Globus pallidus (tissue), 1 donor: Measurements from ENCODE around the gene VPREB3.

Experiments used
- DNase-seq: peaks from one replicate; pipeline ENCODE4 v3.0.0-alpha.2; 2015; ENCODE audit warnings: low spot score

VPREB3 gene, protein sequence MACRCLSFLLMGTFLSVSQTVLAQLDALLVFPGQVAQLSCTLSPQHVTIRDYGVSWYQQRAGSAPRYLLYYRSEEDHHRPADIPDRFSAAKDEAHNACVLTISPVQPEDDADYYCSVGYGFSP

DNA sequence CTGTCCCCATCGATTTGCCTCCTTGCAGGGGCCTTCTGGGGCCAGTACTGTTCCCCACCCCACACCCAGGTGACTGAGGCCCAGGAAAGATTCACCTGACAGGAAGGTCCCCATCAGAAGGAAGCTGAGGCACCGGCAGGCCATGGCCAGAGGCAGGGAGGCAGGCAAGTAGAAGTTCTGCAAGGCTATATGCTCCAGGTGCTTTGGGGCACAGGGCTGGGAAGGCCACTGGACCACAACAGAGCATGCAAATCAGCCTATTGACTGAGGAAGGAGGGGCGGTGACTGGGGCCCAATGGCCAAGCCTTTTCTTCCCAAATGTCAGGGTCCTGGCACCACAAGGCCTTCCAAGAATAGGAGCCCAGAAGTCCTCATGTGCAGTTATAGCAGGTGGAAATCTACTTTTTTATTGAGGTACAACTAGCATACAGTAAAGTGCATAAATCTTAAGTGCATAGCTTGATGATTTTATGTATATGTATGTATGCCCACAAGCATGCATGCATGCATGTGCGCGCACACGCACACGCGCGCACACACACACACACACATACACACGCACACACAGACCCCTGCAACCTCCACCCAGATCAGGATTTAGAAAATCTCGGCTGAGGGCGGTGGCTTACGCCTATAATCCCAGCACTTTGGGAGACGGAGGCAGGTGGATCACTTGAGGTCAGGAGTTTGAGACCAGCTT is at the start of gene VPREB3:
TSS of gene VPREB3 (minus strand) at position 206 of the 700 bp plus-strand sequence. CDS start at position 144, 62 bp downstream.
- DNase-seq, result no peak

DNA sequence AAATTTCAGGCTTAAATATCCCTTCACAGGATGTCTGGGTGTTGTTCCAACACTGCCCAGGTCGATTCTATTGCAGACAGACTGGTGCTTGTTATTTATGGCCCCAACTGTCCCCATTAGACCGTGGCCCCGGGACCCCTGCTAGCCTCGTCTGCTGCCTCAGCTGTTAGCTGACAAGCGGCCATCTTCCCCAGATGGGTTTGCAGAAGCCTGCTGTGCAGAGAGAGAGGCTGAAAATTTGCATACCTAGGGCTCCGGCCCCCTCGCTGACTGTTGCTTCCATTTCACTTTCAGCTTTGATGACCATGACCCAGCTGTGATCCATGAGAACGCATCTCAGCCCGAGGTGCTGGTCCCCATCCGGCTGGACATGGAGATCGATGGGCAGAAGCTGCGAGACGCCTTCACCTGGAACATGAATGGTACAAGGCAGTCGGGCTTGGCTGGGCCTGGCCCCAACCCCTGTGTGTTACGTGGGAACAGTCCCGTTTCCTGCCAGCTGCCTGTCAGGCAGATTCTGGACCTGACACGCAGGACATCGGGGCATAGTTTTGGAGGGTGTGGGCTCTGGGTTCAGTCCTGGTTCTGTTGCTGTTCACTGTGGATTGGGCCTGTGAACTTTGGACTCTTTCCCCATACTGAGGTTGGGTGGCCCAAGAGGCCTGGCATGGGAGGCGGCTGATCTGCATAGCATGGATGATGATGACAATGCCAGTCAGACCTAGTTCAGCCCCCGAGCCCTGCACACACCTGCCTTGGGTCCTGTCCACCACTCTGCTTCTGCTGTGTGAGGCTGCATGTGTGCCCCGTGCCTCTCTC is 49.0 kb upstream of the VPREB3 start:
- no peak for DNase-seq

DNA sequence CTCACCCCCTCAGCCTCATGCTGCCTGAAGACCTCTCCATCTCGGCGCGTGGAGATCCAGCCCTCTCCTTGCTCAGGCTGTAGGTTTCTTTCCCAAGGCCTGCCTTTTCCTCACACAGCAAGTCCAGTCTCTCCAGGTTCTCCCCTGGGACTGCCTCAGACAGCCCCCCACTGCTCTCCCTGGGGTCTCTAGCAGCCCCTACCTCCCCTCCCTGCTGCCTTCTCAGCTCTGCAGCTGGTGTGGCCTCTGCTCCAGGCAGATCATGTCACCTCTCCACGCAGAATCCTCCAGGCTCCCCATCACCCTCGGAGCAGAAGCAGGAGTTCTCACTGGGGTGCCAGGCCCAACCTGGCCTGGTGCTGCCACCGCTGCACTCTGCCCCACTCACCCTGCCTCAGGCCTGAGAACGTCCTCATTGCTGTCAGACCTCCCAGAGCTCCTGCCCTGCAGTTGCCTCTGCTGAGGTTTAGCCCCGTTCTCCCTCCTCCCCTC is 47.7 kb upstream of the VPREB3 start:
- no peak for DNase-seq

DNA sequence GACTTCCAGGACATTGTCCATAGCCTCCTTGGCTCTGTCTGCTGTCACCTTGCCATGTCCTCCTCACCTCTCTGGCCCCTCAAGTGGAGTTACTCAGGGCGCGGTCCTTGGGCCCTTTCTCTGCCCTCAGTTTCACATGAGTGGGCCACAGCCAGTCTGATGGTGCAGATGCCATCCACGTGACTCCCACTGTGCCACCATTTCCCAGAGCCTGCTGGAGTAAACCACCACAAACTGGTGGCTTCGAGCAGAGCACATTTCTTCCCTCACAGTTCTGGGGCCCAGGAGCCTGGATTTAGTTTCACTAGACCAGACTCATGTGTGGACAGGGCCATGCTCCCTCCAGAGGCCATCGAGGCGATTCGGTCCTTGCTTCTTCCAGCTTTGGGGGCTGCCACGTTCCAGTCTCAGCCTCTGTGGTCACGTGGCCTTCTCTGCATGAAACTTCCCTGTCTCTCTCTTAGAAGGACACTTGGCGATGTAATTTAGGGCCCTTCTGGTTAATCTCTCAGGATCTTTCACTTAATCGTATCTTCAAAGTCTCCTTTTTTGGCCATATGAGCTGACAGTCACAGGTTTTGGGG is 47.1 kb upstream of the VPREB3 start:
- no peak for DNase-seq

DNA sequence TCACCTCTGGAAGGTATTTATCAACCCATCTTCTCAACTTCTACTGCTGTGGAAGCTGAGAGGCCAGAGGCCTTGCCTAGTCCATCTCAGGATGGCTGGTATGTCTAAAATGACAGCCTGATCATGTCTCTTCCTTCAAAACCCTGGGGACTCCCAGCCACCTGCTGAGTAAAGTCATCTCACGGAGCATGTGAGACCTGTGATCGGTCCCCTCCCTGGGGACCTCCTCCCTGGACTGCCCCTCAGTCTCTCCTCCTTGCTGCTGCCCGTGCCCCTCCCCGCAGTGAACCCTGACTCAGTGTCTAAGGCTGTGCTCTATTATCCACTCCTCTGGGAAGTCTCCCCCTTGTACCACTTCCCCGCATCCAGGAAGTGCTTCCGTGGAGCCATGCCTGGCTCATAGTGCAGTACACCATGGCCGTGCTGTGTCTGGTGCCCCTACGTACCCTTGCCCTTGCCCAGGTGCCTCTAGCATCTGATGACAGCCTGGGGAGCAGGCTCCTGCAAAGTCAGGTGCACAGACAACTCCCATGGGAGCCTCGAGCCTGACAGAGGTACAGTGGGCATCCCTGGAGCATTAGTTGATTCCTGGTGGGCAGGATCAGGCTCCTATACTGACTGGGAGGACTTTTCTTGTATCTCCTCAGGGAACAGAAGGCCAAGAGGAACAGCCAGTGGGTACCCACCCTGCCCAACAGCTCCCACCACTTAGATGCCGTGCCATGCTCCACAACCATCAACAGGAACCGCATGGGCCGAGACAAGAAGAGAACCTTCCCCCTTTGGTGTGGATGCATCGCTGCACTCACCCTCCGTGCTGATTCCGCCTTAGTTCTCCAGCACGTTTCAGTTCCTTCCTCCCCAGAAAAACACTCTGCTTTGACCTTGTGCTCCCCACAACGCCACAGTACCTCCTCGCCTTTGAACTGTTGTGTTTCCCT is 46.3 kb upstream of the VPREB3 start:
- no peak for DNase-seq

DNA sequence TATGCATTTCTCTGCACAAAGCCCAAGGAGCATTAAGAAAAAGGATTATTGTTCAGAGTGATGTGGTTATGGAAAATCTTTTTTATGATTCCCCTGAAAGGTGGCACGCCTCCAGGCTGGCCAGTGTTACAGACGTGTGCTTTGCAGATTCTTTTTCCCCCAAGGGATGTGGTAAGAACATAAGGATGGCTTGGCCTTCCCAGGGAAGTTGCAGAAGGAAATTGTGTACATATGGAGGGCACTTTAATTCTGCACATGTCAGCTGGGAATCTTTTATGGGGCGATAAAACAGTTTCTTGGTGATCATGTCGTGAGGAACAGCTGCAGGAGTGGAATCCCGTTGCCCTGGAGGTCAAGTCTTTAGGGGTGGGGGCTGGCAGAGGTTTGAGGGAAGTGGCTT is 42.2 kb upstream of the VPREB3 start:
- no peak for DNase-seq

DNA sequence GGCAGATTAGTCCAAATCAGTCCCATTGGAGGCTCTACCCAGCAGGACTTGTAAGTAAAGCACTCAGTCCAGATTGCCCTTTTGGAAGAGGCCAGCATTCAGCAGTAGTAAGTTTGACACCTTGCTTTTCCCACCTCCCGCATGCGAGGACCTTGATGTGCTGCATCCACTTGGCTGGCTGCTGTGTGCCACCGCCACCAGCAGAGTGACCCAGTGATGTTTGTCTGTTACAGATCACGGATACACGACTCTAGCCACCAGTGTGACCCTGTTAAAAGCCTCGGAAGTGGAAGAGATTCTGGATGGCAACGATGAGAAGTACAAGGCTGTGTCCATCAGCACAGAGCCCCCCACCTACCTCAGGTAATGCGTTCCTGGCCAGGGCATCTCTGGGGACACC is 39.1 kb upstream of the VPREB3 start:
- DNase-seq, result no peak

DNA sequence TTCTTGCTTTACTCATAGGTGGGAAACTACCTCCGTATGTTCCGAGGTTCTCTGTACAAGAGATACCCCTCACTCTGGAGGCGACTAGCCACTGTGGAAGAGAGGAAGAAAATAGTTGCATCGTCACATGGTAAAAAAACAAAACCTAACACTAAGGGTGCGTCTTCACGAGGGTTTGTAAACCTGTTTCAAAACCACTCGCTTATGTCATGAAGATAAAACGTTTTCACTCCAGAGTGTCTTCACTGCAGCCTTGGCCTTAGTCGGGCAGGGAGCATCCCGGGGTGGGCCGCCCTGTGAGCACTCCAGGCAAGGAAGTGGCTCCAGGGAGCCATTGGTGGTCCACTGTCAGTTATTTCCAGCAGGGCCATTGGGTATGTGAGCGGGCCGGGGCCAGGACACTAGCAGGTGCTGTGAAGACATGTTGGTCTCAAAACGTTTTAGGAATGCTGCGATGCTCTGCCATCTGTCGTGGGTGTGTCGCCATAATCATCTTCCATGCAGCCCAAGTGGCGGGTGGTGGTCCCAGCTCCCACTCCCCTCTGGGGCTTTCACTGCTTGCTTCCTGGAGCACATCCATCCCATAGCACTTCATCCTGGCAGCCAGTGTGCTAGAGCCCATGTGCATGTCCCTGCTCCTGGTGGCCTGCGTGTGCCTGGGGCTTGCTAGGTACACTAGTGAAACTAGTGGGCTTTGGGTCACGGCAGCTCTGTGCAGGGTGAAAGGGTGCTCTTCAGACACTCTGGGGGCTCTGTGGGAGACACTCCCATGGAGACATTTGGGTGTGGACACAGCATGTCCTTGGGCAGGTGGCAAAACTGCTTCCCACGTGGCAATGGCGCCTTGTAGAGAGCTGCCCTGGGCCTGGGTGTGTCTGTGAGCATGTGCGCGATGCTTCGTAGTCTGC is 37.8 kb upstream of the VPREB3 start:
- DNase-seq, result no peak

DNA sequence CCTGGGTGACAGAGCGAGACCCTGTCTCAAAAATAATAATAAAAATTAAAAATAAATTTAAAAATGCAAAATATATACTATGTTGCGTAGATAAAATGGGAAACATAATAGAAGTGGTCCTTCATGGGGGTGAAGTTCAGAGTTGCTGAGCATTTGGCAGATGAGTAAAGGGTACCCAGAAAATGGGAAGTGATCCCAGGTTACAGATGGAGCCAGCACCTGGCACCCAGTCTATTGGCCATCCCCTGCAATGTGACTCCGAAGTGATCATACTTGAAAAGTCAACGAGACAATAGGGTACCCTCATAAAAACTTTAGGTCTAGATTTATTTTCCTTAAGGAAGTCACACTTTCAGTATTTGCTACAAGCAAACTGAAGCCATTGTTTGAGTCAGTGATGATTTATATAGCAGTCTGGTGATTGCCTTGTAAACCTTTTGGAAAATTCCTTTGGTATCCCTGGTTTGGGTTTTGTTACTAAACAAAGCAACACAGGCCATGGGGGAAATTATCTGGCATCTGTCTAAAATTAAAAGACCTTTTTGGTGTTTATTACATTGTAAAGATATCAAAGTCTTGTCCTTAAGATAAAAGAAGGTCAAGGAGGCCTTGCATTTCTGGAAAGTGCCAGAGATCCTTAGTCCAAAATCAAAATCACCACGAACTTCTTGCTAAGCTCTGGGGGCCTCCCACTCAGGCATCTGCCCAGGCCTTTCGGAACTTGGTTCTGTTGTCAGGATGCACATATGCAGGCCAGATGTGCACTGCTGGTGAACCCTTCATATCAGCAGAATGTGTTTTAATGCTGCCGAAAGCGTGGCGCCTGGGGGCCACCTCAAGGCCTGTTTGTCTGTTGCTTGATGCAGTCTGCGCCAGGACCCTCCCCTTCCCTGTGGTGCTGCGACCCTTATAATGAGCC is 36.9 kb upstream of the VPREB3 start:
- DNase-seq, result no peak

DNA sequence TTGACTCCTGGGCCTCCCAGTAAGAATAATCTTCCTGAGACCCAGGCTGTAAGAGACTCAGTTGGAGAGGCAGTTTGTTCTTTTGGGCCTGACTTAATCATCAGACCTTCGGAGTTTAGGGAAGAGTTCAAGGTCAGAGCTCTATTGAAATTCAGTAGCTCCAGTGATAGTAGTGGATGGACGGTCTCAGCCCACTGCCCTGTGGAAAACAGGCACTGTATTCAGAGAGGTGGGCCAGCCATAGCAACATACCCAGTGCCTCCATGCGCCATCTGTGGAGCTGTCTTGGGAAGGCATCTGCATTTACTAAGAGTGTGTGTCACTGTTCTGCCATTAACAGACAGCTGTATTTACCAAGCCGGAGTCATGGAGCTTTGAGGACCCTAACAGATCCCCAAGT is 35.4 kb upstream of the VPREB3 start:
- no peak for DNase-seq

DNA sequence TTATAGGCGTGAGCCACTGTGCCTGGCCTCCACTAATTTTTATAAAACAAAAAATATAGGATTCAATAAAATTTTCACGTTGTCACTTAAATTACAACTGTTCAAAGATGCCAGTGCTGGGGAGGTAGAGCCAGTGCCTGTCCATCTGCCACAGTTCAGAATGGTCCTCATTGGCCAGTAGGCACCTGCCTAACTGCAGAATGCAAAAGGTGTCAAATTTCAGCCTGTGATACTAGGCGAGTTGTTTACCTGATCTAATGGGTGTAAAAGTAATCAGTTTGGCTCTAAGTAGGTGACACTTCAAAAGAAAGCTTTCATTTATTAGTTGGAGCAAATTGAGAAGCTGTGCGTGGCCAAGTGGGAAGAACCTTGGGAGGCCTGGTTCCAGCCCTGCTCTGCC is 34.9 kb upstream of the VPREB3 start:
- no peak for DNase-seq

DNA sequence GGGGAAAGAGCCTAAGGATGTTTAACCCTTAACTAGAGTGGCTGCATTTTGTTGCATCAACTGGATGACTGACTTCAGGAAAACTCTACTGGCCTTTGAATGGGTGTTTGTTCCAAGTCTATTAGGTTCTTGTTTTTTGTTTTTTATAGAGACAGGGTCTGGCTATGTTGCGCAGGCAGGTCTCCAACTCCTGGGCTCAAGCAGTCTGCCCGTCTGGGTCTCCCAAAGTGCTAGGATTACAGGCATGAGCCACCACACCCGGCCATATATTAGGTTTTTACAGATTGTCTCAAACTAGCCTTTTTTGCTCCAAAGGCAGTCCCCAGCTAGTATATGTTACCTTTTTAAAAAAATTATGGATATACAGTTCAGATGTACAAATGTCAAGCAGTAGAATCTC is 33.7 kb upstream of the VPREB3 start:
- no peak for DNase-seq

DNA sequence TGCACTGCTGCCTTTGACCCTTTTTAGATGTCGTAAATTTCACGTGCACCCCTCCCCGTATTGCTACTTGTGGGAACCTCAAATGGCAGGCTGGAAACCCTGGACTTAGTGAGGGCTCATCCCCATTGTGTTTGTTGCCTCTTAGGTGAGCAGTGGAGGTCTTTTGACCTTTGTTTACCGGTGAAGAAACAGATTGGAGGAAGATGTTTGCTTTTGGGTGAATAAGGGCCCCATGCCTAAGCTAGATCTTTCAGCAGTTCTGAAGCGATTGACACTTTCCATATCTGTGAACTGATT is 33.3 kb upstream of the VPREB3 start:
- DNase-seq, result no peak

DNA sequence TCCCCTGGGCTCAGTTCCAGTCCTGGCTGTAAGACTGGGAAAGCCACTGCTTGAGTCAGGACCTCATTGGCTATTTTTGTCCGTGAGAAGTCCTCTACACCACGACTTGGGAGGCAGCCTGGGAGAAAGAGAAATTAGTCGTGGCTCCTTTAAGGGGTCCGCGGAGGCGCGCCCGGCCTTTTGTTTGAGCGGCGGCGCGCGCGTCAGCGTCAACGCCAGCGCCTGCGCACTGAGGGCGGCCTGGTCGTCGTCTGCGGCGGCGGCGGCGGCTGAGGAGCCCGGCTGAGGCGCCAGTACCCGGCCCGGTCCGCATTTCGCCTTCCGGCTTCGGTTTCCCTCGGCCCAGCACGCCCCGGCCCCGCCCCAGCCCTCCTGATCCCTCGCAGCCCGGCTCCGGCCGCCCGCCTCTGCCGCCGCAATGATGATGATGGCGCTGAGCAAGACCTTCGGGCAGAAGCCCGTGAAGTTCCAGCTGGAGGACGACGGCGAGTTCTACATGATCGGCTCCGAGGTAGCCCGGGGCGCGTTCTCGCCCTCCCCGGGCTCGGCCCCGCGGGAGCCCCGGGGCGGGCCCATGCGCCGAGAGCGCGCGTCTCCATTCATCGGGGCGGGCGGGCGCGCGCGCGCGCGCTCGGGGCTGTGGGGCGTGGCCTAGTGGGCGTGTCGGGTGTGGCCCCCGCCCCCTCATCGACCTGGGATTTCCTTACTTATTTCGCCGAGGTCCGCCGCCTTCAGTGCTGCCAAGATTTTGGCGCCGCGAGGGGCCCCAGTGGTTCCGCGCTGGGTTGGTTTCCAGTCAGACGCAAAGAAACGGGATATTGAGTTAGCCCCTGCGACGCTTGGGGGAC is 32.8 kb upstream of the VPREB3 start, which contains the start of gene SMARCB1:
TSS of gene SMARCB1 (plus strand) at position 215 of the 848 bp plus-strand sequence. CDS start at position 419, 204 bp downstream.
- peak; percentile 82 for DNase-seq

DNA sequence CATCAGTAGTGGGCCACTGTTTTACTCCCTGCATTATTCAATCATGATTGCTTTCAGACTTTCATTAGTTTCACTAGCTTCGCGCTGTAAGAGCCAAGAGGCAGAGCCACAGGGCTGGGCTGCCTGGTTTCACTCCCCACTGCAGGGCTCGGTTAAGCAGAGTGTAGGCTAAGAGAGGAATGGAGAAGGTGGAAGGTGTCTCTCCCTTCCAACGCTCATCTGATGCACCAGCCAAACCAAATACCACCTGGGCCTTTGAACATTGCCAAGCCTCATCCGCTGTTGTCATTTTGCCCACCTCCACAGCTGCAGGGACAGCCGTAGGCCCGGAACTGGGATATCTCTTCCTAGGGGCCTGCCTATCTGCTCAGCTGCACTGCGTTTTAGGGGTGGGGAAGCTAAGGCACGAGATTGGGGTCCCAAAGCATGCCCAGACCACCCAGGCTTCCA is 32.1 kb upstream of the VPREB3 start:
- DNase-seq, result no peak

DNA sequence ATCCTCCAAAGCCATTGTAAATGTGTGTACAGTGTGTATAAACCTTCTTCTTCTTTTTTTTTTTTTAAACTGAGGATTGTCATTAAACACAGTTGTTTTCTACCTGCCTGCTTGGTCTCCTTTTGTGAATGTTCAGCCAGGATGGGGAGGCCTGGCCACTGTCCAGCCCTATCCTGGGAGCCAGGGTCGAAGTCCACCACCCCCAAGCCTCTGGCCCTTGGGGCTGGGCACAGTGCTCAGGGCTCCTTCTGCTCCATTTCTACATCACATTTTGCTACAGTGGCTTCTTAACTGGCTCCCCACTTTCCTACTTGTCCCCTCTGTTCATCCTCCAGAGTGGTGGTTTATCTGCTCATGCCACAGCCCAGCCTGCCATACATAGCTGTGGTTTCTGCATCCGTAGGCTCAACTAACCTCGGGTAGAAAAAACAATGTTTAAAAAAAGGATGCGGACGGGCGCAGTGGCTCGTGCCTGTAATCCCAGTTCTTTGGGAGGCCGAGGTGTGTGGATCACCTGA is 30.0 kb upstream of the VPREB3 start:
- DNase-seq, result no peak

DNA sequence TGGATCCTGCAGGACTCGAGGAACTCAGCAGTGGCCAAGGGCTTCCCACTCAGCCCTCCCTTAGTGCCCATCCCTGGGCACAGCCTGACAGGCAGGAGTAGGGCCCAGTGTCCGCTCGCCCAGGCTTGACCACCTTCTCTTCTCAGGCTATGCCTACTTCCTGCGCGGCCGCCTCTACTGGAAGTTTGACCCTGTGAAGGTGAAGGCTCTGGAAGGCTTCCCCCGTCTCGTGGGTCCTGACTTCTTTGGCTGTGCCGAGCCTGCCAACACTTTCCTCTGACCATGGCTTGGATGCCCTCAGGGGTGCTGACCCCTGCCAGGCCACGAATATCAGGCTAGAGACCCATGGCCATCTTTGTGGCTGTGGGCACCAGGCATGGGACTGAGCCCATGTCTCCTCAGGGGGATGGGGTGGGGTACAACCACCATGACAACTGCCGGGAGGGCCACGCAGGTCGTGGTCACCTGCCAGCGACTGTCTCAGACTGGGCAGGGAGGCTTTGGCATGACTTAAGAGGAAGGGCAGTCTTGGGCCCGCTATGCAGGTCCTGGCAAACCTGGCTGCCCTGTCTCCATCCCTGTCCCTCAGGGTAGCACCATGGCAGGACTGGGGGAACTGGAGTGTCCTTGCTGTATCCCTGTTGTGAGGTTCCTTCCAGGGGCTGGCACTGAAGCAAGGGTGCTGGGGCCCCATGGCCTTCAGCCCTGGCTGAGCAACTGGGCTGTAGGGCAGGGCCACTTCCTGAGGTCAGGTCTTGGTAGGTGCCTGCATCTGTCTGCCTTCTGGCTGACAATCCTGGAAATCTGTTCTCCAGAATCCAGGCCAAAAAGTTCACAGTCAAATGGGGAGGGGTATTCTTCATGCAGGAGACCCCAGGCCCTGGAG is 29.3 kb upstream of the VPREB3 start:
- no peak for DNase-seq
